ENCODE data around the gene DNAJC5.
"Not testable (repeated sequence)": the region's sequence is repeated elsewhere in the genome, so short reads cannot be mapped to it uniquely, and the experiment has no call there.

The DNAJC5 gene

GRCh38 chr20:63861981-63862901 is 32.7 kb upstream of the DNAJC5 start:
- DNase-seq = no peak

- DNase-seq = no peak
Observed at GRCh38 chr20:63863021-63863797, 31.7 kb upstream of the DNAJC5 start.

GRCh38 chr20:63863798-63864544 is 31.0 kb upstream of the DNAJC5 start:
- DNase-seq = peak; percentile 78 to 79

GRCh38 chr20:63864545-63864977 is 30.4 kb upstream of the DNAJC5 start:
- DNase-seq = peak in 1 of 2 donors; percentile 32

- DNase-seq = peak; percentile 98
Observed at GRCh38 chr20:63864978-63865640, 29.8 kb upstream of the DNAJC5 start, which contains the start of gene TPD52L2. TPD52L2 (plus strand) TSS chr20:63865270; CDS start chr20:63865366, 96 bp downstream.

GRCh38 chr20:63867042-63867441 is 27.9 kb upstream of the DNAJC5 start:
- DNase-seq = not testable (repeated sequence)

GRCh38 chr20:63868264-63868663 is 26.7 kb upstream of the DNAJC5 start:
- DNase-seq = no peak

GRCh38 chr20:63873477-63873971 is 21.4 kb upstream of the DNAJC5 start:
- DNase-seq = peak; percentile 53

- not testable (repeated sequence) for DNase-seq
Observed at GRCh38 chr20:63874241-63874640, 20.7 kb upstream of the DNAJC5 start.

- DNase-seq = no peak
Observed at GRCh38 chr20:63876489-63877036, 18.4 kb upstream of the DNAJC5 start.

GRCh38 chr20:63877755-63878470 is 17.0 kb upstream of the DNAJC5 start:
- DNase-seq = no peak

GRCh38 chr20:63878899-63879663 is 15.8 kb upstream of the DNAJC5 start:
- no peak for DNase-seq

- not testable (repeated sequence) for DNase-seq
Observed at GRCh38 chr20:63880901-63881300, 14.0 kb upstream of the DNAJC5 start.

- no peak for DNase-seq
Observed at GRCh38 chr20:63881451-63882226, 13.3 kb upstream of the DNAJC5 start.

- no peak for DNase-seq
Observed at GRCh38 chr20:63882257-63883200, 12.4 kb upstream of the DNAJC5 start.

- DNase-seq = no peak
Observed at GRCh38 chr20:63883201-63883593, 11.7 kb upstream of the DNAJC5 start.

GRCh38 chr20:63884506-63885263 is 10.2 kb upstream of the DNAJC5 start:
- DNase-seq = no peak

Measured in stimulated activated CD4-positive, alpha-beta T cell treated with anti-CD3 and anti-CD28 coated beads, Interleukin-2, amount 100 ng/mL, for 24 hours (primary cell).